Fibroblast of lung (primary cell): ENCODE measurements around the gene FTO. TPM values are rescaled to one million over a fixed set of nuclear protein-coding genes. Genes with fewer than 3 reads are reported as not detected.

Source experiments
- DNase-seq, 2 donors: peaks; one replicate each; pipeline versions ENCODE4 v3.0.0 to v3.0.0-alpha.2; 2010; ENCODE audit warnings: low read depth in 2 of 2
- H2AFZ ChIP-seq: 2 replicates; pipeline ENCODE4 v1.5.1; 2012; ENCODE audit warnings: low read length, control low read depth, inconsistent platforms
- H3K27ac ChIP-seq: 2 replicates; pipeline ENCODE4 v1.5.1; 2011; ENCODE audit warnings: low read length, control low read depth; ENCODE audit not compliant: insufficient read depth
- H3K27me3 ChIP-seq: 2 replicates; pipeline ENCODE4 v1.5.1; 2011; ENCODE audit warnings: mild to moderate bottlenecking, low read length; ENCODE audit not compliant: control insufficient read depth, insufficient read depth
- H3K36me3 ChIP-seq: 2 replicates; pipeline ENCODE4 v1.5.1; 2011; ENCODE audit warnings: low read length; ENCODE audit not compliant: control insufficient read depth, insufficient read depth
- H3K4me1 ChIP-seq: 2 replicates; pipeline ENCODE4 v1.5.1; 2011; ENCODE audit warnings: low read length; ENCODE audit not compliant: control insufficient read depth, insufficient read depth; ENCODE audit errors: extremely low read depth
- H3K4me2 ChIP-seq: 2 replicates; pipeline ENCODE4 v1.5.1; 2011; ENCODE audit warnings: low read length, control low read depth; ENCODE audit not compliant: insufficient read depth; ENCODE audit errors: extremely low read depth
- H3K4me3 ChIP-seq, 4 experiments: fragments of 200-600 bp in 1 of 4; sonication (generic) in 1 of 4; replicated peaks in 1 of 4; 2 replicates each; pipeline ENCODE4 v1.5.1; 2011 to 2016; ENCODE audit warnings: low read length in 4 of 4, low read depth in 3 of 4, mild to moderate bottlenecking in 3 of 4, control low read depth in 2 of 4, inconsistent platforms in 1 of 4, mixed read lengths in 1 of 4; ENCODE audit not compliant: insufficient read depth in 1 of 4; ENCODE audit errors: control extremely low read depth in 1 of 4
- H3K79me2 ChIP-seq: 2 replicates; pipeline ENCODE4 v1.5.1; 2012; ENCODE audit warnings: mild to moderate bottlenecking, low read length, inconsistent platforms; ENCODE audit not compliant: control insufficient read depth, insufficient read depth
- H3K9ac ChIP-seq: 2 replicates; pipeline ENCODE4 v1.5.1; 2011; ENCODE audit warnings: mild to moderate bottlenecking, low read length, control low read depth; ENCODE audit not compliant: insufficient read depth
- H3K9me3 ChIP-seq: 2 replicates; pipeline ENCODE4 v1.5.1; 2012; ENCODE audit warnings: low read depth, low read length; ENCODE audit not compliant: control insufficient read depth, insufficient read depth
- H4K20me1 ChIP-seq: 2 replicates; pipeline ENCODE4 v1.5.1; 2011; ENCODE audit warnings: low read length; ENCODE audit not compliant: control insufficient read depth, insufficient read depth; ENCODE audit errors: extremely low read depth
- EZH2 ChIP-seq: IDR thresholded peaks from 2 replicates; pipeline ENCODE4 v1.5.1; 2012; ENCODE audit warnings: low read length, control low read depth, mild to moderate bottlenecking; ENCODE audit errors: missing control alignments
- polyA plus RNA-seq, 2 donors: library from polyadenylated mRNA; depleted of rRNA in 1 of 2; stranded (reverse) in 1 of 2; unstranded in 1 of 2; fragments of >200 nt; gene quantifications; 2 replicates each; pipeline ENCODE4 v1.2.1, GENCODE V29; 2011 to 2012; ENCODE audit warnings: missing spikeins in 1 of 2
- total RNA-seq: library from RNA; depleted of rRNA; stranded (reverse); fragments of >200 nt; gene quantifications from 2 replicates; pipeline ENCODE4 v1.2.1, GENCODE V29; 2014
- TF ChIP-seq, protein P1 (sequence below), 2 donors: IDR thresholded peaks in 1 of 2; conservative IDR thresholded peaks in 1 of 2; 1 replicate in 1 of 2; 2 replicates in 1 of 2; pipeline ENCODE4 v1.5.1; 2011 to 2012; ENCODE audit warnings: low read length in 2 of 2, control low read depth in 1 of 2, inconsistent platforms in 1 of 2, low read depth in 1 of 2, mild to moderate bottlenecking in 1 of 2

FTO gene
- total and polyA plus RNA-seq, 2 donors (not counting 1 experiment from before 2014, with no cell fraction given) = 61.1 to 97.6 TPM

- Histone ChIP-seq H3K4me1 (peaks cover 2% of the 10 kb centered on the region), H3K9ac (no peak overlapping the region), H3K4me3 (no peak overlapping the region), H3K36me3 (no peaks in the 10 kb centered on the region), H3K27me3 (no peaks in the 10 kb centered on the region), H4K20me1 (no peaks in the 10 kb centered on the region), H3K9me3 (no peaks in the 10 kb centered on the region), H3K27ac (no peak overlapping the region), H3K4me2 (no peak overlapping the region), H2AFZ (no peak overlapping the region), H3K79me2 (peaks cover 4% of the 10 kb centered on the region)
- DNase-seq = peak in 1 of 2 donors; percentile 17
- TF ChIP-seq, protein P1, sequence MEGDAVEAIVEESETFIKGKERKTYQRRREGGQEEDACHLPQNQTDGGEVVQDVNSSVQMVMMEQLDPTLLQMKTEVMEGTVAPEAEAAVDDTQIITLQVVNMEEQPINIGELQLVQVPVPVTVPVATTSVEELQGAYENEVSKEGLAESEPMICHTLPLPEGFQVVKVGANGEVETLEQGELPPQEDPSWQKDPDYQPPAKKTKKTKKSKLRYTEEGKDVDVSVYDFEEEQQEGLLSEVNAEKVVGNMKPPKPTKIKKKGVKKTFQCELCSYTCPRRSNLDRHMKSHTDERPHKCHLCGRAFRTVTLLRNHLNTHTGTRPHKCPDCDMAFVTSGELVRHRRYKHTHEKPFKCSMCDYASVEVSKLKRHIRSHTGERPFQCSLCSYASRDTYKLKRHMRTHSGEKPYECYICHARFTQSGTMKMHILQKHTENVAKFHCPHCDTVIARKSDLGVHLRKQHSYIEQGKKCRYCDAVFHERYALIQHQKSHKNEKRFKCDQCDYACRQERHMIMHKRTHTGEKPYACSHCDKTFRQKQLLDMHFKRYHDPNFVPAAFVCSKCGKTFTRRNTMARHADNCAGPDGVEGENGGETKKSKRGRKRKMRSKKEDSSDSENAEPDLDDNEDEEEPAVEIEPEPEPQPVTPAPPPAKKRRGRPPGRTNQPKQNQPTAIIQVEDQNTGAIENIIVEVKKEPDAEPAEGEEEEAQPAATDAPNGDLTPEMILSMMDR (conservative IDR thresholded peaks at IDR 0.05 in 1 of 2, IDR thresholded peaks at IDR 0.05 in 1 of 2; ENCODE audit: low read depth in 1 of 2, low read length in 2 of 2) = no peak
- no peak for TF ChIP-seq EZH2
Measured at GRCh38 chr16:53741546-53741945, 37.6 kb downstream of the FTO start.

- H3K36me3 ChIP-seq = no peaks in the 10 kb centered on the region
- H3K9me3 ChIP-seq = no peaks in the 10 kb centered on the region
- H3K9ac ChIP-seq = no peak overlapping the region
- H3K4me1 ChIP-seq = peaks cover 2% of the 10 kb centered on the region
- H3K27ac ChIP-seq = no peak overlapping the region
- no peak overlapping the region for H3K4me2 ChIP-seq
- no peaks in the 10 kb centered on the region for H3K27me3 ChIP-seq
- H3K4me3 ChIP-seq = no peak overlapping the region
- peak in 1 of 2 donors; percentile 37 for DNase-seq
- no peak overlapping the region for H2AFZ ChIP-seq
- H3K79me2 ChIP-seq = peaks cover 6% of the 10 kb centered on the region
- no peaks in the 10 kb centered on the region for H4K20me1 ChIP-seq
- TF ChIP-seq EZH2 = no peak
- TF ChIP-seq, protein P1 (conservative IDR thresholded peaks at IDR 0.05 in 1 of 2, IDR thresholded peaks at IDR 0.05 in 1 of 2; ENCODE audit: low read depth in 1 of 2, low read length in 2 of 2) = peak; percentile 48 to 74
Measured at GRCh38 chr16:53743149-53743566, 39.2 kb downstream of the FTO start.

GRCh38 chr16:53744449-53744848 lies 40.5 kb downstream of the FTO start:
- TF ChIP-seq EZH2 = no peak
- TF ChIP-seq, protein P1 (conservative IDR thresholded peaks at IDR 0.05 in 1 of 2, IDR thresholded peaks at IDR 0.05 in 1 of 2; ENCODE audit: low read depth in 1 of 2, low read length in 2 of 2) = no peak
- no peak overlapping the region for H3K9ac ChIP-seq
- no peak overlapping the region for H3K4me3 ChIP-seq
- no peaks in the 10 kb centered on the region for H3K36me3 ChIP-seq
- H3K79me2 ChIP-seq = peaks cover 6% of the 10 kb centered on the region
- no peak overlapping the region for H3K27ac ChIP-seq
- DNase-seq = no peak
- H3K4me1 ChIP-seq = peaks cover 2% of the 10 kb centered on the region
- no peak overlapping the region for H2AFZ ChIP-seq
- H3K27me3 ChIP-seq = no peaks in the 10 kb centered on the region
- H4K20me1 ChIP-seq = no peaks in the 10 kb centered on the region
- no peak overlapping the region for H3K4me2 ChIP-seq
- no peaks in the 10 kb centered on the region for H3K9me3 ChIP-seq
